NOMO-1 treated with dmso at 0.1 percent for 144 hours (cell line): ENCODE data around the gene RAMACL.
A peak's percentile ranks its signal among the peaks of the same experiment; 100 is the strongest.
"Not testable (repeated sequence)": the region's sequence is repeated elsewhere in the genome, so short reads cannot be mapped to it uniquely, and the experiment has no call there.

Experiments used
- DNase-seq: peaks from one replicate; lab custom pipeline; 2025; ENCODE audit not compliant: unreplicated experiment; lab: John Stamatoyannopoulos, UW

Gene RAMACL

GRCh38 chr6:166586424-166587156 is at the start of gene RAMACL:
RAMACL (minus strand) TSS chr6:166586678; CDS start chr6:166586477, 201 bp downstream.
- no peak for DNase-seq

GRCh38 chr6:166635013-166635970 is 48.8 kb upstream of the RAMACL start:
- no peak for DNase-seq

- not testable (repeated sequence) for DNase-seq
Measured at GRCh38 chr6:166634581-166634980, 48.1 kb upstream of the RAMACL start.

- peak; percentile 47 for DNase-seq
Measured at GRCh38 chr6:166633732-166634535, 47.5 kb upstream of the RAMACL start.

- no peak for DNase-seq
Measured at GRCh38 chr6:166632731-166633130, 46.3 kb upstream of the RAMACL start.

GRCh38 chr6:166630462-166630861 is 44.0 kb upstream of the RAMACL start:
- DNase-seq = no peak

- DNase-seq = no peak
Measured at GRCh38 chr6:166629628-166630027, 43.1 kb upstream of the RAMACL start.

GRCh38 chr6:166627875-166628801 is 41.7 kb upstream of the RAMACL start:
- DNase-seq = no peak

- peak; percentile 99 for DNase-seq
Measured at GRCh38 chr6:166627033-166627874, 40.8 kb upstream of the RAMACL start, which contains the start of gene RPS6KA2. RPS6KA2 (minus strand) TSS chr6:166627251; CDS start chr6:166627019, 232 bp downstream.

GRCh38 chr6:166626177-166627032 is 39.9 kb upstream of the RAMACL start:
- DNase-seq = no peak

GRCh38 chr6:166625356-166625755 is 38.9 kb upstream of the RAMACL start:
- DNase-seq = no peak

GRCh38 chr6:166624275-166624674 is 37.8 kb upstream of the RAMACL start:
- peak; percentile 35 for DNase-seq

GRCh38 chr6:166623318-166623717 is 36.8 kb upstream of the RAMACL start:
- DNase-seq = no peak

GRCh38 chr6:166621114-166621540 is 34.6 kb upstream of the RAMACL start:
- DNase-seq = no peak

- no peak for DNase-seq
Measured at GRCh38 chr6:166620478-166621113, 34.1 kb upstream of the RAMACL start.

- no peak for DNase-seq
Measured at GRCh38 chr6:166619912-166620311, 33.4 kb upstream of the RAMACL start.
